Mammary epithelial cell (primary cell): ENCODE data around the gene RABIF.
"Not testable (repeated sequence)": the region's sequence is repeated elsewhere in the genome, so short reads cannot be mapped to it uniquely, and the experiment has no call there.

Source experiments
- EZH2 ChIP-seq: IDR thresholded peaks from 2 replicates; pipeline ENCODE4 v1.6.1; 2012; ENCODE audit warnings: low read length, inconsistent platforms, borderline replicate concordance
- TF ChIP-seq, protein P1 (sequence below), 2 donors: IDR thresholded peaks in 1 of 2; conservative IDR thresholded peaks in 1 of 2; 2 replicates each; pipeline ENCODE4 v1.5.1; 2011 to 2012; ENCODE audit warnings: inconsistent platforms in 2 of 2, low read length in 2 of 2, mild to moderate bottlenecking in 2 of 2, control low read depth in 1 of 2, low read depth in 1 of 2; ENCODE audit not compliant: insufficient read depth in 1 of 2; ENCODE audit errors: extremely low read depth in 1 of 2

DNA sequence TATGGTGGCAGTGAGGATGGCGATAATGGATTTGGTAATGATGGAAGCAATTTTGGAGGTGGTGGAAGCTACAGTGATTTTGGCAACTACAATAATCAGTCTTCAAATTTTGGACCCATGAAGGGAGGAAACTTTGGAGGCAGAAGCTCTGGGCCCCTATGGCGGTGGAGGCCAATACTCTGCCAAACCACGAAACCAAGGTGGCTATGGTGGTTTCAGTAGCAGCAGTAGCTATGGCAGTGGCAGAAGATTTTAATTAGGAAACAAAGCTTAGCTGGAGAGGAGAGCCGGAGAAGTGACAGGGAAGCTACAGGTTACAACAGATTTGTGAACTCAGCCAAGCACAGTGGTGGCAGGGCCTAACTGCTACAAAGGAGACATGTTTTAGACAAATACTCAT is 23.5 kb upstream of the RABIF start:
- TF ChIP-seq, protein P1, sequence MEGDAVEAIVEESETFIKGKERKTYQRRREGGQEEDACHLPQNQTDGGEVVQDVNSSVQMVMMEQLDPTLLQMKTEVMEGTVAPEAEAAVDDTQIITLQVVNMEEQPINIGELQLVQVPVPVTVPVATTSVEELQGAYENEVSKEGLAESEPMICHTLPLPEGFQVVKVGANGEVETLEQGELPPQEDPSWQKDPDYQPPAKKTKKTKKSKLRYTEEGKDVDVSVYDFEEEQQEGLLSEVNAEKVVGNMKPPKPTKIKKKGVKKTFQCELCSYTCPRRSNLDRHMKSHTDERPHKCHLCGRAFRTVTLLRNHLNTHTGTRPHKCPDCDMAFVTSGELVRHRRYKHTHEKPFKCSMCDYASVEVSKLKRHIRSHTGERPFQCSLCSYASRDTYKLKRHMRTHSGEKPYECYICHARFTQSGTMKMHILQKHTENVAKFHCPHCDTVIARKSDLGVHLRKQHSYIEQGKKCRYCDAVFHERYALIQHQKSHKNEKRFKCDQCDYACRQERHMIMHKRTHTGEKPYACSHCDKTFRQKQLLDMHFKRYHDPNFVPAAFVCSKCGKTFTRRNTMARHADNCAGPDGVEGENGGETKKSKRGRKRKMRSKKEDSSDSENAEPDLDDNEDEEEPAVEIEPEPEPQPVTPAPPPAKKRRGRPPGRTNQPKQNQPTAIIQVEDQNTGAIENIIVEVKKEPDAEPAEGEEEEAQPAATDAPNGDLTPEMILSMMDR (conservative IDR thresholded peaks at IDR 0.05 in 1 of 2, IDR thresholded peaks at IDR 0.05 in 1 of 2; ENCODE audit: extremely low read depth in 1 of 2, insufficient read depth in 1 of 2, low read depth in 1 of 2, low read length in 2 of 2): not testable (repeated sequence)
- TF ChIP-seq EZH2: not testable (repeated sequence)
